Subcutaneous adipose tissue (tissue), 4 donors: ENCODE data around the gene CHGA. TPM values are rescaled to one million over a fixed set of nuclear protein-coding genes. Genes with fewer than 3 reads are reported as not detected.

ENCODE experiments used
- total RNA-seq, 4 donors: library from RNA; depleted of rRNA; stranded (reverse); fragments of >200 nt; gene quantifications; one replicate each; pipeline ENCODE4 v1.1.0, GENCODE V29; 2016
- TF ChIP-seq, protein P1 (sequence below): fragments of 450-650 bp; IDR thresholded peaks from one replicate; pipeline ENCODE4 v1.5.1; 2016; ENCODE audit warnings: low read depth, mild to moderate bottlenecking, control low read depth, antibody characterized with exemption, moderate library complexity

Gene CHGA
- total RNA-seq, 4 donors from 2014 or later, result 0.34 TPM; not detected in 3

DNA sequence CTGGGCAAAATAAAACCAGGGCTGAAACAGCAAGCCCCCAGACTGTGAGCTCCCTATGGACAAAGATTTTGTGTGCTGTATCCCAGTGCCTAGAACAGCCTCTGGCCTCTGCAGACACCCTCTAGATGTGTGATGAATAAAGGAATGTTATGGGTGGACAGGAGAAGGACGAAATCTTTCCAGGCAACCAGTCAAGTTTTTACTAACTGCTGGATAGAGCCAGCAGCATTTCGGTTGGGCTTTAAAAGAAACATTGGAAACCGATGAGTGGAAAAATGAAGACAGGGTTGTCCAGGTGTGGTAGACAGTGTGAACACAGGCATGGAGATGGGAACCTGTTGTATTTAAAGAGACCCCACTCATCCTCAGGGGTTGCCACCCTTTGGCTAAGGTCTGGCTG lies 4.0 kb downstream of the CHGA start:
- TF ChIP-seq, protein P1, sequence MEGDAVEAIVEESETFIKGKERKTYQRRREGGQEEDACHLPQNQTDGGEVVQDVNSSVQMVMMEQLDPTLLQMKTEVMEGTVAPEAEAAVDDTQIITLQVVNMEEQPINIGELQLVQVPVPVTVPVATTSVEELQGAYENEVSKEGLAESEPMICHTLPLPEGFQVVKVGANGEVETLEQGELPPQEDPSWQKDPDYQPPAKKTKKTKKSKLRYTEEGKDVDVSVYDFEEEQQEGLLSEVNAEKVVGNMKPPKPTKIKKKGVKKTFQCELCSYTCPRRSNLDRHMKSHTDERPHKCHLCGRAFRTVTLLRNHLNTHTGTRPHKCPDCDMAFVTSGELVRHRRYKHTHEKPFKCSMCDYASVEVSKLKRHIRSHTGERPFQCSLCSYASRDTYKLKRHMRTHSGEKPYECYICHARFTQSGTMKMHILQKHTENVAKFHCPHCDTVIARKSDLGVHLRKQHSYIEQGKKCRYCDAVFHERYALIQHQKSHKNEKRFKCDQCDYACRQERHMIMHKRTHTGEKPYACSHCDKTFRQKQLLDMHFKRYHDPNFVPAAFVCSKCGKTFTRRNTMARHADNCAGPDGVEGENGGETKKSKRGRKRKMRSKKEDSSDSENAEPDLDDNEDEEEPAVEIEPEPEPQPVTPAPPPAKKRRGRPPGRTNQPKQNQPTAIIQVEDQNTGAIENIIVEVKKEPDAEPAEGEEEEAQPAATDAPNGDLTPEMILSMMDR, result no peak

DNA sequence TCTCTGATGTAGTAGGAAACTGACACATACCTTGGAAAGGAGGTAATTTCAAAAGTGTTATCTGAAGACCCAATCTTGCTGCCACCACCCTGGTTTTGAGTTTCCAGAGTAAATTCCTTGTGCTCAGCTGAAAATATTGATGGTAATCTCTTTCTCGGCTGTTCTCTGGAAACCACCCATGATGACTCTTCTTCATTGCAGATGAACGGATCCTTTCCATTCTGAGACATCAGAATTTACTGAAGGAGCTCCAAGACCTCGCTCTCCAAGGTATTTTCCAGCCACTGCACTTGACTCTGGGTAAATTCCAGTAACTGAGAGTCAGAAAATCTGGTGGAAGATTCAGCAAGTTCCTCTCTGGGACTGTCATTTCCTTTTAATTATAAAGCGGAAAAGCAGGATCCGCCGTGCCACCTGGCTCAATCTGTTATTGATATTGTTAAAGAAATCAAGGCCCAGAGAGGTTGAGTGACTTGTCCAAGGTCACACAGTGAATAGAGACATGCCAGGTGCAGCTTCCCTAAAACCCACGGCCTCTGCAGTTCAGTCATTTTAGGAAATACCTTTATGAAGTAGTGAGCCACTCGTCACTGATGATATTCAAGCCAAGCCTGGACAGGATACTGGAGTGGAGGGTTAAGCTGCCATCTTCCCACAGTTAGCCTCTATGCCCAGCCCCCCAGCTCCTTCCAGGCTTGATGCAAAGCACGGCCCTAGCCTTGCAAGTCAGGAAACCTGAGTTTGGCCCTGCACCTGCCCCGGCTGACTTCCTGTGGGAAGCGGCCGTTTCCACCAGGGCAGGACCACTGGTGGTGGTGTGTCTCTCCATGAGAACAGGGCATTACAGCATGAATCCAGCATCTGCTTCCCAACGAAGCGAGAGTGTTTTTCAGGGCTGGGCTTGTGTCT lies 4.7 kb downstream of the CHGA start:
- TF ChIP-seq, protein P1, result no peak

DNA sequence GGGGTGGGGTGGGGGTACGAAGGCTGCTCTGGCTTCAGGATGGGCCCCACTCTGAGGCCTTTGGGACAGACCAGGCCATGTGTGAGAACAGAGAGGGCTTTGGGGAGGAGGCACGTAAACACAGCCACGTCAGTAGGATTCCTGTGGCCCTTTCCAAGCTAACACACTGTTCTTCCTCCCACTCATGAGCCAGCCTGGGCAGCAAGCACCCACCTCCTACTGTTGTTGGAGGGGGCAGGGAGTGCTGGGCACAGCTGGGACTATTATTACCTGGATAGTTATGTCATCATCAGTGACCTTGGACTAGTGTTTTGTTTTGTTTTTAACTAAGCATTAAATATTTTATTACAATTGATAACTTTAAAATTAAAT lies 5.3 kb downstream of the CHGA start:
- TF ChIP-seq, protein P1, result no peak

DNA sequence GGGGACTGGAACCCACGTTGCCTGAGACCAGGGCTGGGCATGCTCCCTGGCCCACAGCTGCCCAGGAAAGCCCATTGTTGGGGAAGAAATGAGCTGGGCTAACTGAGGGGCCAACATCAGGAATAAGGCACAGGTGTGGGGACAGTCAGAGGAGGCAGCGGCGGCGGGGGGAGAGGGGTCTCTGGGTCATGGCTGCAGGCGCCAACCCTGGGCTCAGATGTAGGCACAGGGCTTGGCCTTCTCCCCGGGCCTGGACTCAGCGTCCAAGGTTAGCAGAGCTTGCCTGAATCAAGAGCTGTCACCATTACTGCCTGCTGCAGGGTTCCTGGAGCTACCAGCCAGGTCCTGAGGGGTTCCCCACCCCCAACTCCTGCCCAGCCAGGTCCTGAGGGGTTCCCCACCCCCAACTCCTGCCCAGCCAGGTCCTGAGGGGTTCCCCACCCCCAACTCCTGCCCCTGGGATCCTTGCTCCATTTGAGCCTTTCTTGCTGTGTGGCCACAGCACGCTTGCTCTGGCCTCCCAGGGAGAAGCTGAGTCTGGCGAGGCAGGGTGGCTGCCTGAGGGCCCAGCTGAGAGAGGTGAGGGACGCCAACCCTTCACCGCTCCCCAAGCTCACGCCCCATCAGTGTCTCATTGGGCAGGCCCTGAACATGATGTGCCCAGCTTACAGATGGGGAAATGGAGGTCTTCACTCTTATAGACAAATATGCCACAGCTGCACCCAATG lies 6.2 kb downstream of the CHGA start:
- TF ChIP-seq, protein P1, result no peak

DNA sequence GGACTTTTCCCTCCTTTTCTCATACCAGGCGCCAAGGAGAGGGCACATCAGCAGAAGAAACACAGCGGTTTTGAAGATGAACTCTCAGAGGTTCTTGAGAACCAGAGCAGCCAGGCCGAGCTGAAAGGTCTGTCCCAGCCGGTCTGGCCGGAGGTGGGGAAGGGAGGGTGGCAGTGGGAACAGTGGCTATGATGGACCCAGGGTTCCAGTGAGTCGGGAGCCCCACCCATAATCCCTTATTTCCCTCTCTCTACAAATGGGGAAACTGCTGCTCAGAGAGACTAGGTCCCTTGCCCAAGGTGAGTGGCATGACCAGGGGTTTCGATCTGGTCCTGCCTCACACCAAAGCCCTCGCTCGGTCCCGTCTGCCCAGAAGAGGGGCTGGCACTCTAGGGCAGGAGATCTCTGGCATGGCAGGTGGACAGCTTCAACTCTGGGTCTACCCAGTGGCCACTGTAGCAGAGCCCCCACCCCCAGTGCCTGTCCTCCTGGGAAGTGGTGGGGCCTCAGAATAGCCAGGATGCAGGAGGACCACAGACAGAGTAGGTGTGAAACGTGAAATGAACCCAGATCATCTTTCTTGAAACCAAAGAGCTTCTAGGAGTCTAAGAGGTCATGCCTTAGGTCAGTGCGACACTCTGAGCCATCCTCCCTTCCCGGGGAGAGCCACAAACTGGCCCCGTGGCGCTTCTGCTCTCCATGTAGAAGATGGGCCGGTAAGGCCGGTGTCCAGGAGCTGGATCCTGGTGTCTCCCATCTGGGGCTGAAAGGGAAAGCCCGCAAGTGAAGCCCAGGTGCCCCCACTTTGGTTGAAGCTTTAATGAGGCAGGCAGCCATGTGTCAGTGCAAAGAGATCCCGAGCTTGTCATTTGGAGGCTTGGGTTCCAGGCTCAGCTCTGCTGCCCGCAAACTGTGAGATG lies 7.0 kb downstream of the CHGA start:
- TF ChIP-seq, protein P1, result no peak

DNA sequence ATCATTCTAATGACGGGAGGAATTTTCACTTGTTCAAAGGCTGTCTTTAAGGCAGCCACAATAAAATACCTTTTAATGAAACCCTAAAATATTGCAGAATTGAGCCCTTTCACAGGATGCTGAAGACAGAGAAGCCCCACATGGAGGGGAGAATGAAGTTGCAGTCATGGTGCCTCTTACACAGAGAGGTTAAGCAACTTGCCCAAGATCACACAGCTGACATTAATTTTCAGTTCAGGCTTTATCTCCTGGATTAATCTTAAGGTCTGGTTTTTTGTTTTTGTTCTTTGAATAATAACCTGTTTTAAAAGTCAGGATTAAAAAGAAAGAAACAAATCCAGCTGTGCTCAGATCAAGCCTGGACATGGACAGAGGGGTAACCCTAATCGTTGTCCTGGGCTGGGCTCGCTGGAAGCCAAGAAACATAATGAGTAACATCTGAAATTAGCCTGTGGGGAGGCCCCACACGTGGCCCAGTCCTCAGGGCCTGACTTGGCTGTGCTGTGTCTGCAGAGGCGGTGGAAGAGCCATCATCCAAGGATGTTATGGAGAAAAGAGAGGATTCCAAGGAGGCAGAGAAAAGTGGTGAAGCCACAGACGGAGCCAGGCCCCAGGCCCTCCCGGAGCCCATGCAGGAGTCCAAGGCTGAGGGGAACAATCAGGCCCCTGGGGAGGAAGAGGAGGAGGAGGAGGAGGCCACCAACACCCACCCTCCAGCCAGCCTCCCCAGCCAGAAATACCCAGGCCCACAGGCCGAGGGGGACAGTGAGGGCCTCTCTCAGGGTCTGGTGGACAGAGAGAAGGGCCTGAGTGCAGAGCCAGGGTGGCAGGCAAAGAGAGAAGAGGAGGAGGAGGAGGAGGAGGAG lies 8.0 kb downstream of the CHGA start:
- TF ChIP-seq, protein P1, result no peak
